Fibroblast of skin of scalp (primary cell): ENCODE measurements around the gene KCTD17.
A peak's percentile ranks its signal among the peaks of the same experiment; 100 is the strongest.

Source experiments
- DNase-seq: peaks from one replicate; pipeline ENCODE4 v3.0.0-alpha.2; 2013

The KCTD17 gene

DNA sequence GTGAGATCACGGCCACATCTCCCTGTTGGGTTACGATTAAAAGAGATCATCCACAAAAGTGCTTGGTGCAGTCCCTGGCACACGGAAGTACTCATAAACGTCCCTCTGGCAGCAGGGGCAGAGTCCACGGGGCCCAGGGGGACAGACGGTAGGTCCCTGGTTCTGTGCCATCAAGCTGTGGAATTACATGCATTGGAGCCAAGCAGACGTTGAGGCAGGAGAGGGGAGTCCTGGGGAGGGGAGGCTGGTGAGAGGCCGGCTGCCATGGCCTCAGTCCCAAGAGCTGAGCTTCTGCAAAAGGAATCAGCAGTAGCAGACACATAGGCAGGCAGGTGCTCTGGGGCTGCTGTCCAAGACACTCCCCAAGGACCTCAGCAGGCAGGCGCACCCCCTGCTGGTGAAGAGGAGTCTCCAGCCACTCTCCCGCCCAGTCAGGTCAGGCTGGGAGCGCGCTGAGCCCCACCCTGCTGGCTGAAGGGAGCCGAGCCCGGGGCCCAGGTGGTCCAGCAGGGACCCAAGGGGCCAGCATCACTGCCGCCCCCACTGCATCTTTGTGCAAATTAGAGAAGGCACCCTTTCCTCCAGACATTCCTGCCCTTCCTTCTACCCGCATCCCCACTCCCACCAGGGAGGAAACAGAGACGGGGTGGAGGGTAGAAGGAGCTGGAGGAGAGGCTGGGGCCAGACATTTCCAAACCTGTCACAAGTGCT, 7.6 kb upstream of the KCTD17 start:
- no peak for DNase-seq

DNA sequence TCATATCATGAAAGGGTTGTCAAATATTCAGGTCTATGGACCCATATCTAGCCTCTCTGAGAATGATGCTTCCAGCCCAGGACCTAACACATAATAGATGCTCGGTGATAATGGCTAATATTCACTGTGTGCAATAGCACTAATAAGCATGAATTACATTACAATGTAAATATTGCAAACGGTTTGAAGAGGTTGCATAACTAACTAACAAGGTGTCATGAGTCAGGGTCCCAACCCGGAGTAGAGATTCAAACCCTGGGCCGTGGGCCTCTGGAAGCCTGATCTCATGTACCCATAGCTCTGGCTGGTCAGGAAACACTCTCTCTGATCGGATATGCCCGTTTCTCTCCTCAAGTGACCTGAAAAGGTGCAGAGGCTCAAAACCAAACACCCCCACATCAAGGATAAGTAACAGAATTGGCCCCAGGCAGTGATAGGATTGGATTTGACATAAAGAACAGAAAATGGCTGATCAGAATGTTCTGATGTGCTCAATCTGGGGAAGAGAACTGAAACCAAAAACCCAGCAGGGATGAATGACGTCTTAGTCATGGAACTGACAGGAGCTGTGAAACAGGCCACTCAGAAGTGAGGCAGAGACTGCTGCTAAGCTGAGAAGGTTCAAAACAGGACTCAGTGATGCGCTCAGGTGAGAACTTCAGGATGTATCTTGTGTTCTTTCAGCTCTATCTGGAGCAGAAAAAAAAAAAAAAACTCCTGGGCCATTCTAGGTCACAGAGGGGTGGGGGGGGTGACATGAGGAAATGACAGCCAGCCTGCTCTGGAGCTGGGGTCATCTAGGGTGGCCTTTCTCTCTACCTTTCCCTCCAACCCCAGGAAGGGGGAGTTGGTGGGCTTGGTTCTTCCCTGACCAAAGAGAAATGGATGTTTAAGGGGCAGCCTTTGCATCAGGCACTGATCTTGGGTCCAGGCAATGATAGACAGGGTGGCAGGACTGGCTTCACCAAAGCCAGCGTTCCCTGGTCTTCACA, 6.6 kb upstream of the KCTD17 start:
- DNase-seq, result no peak

DNA sequence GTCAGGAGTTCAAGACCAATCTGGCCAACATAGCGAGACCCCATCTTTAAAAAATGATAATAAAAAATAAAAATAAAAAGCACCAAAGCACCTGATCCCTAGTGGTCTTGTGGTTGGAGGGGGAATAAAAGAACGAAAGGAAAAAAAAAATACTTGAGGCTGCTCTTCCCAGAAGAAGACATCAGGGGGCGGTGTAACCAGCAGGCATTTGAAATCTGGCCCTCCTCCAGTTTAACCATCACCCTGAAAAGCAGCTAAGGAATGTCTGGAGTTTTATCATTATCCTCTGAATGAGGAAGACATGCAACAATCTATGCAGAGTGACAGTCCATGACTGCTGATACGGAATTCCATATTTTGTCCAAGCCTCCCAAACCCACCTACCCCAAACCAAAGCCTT, 5.6 kb upstream of the KCTD17 start:
- peak; percentile 73 for DNase-seq

DNA sequence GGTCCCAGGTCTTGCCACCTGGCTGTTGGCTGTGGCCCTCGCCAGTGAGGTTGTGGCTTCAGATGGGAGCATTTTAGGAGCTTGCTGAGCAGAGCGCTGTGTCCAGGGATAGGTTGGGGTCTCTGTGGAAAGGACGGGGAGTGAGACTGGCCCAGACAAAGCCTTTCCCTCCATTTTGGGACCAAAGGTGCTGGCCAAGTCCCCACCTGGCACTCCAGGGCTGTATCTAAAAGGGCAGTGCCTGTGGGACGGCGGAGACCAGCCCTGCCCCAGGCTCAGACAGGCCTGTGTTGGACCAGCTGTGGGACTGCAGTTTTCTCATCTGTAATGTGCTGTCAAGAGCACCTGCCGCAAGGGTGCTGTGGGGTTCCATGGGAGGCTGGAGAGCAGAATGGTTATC, 5.0 kb upstream of the KCTD17 start:
- no peak for DNase-seq

DNA sequence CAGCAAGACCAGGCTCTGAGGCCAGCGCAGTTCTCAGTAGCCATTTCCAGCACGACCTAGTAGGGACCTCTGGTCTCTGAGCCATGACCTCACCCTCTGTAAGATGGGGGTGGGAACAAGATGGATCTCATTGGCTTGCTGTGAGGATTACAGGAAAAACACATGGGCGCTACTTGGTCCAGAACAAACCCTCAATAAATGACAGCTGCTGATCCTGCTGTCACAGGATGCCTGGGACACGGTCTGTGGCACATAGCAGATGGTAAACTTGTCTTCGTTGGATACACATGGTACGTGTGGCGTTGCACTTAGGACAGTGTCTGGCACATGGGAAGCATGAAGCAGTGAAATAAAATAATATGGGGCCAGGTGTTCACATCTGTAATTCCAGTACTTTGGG, 4.5 kb upstream of the KCTD17 start:
- DNase-seq, result no peak

DNA sequence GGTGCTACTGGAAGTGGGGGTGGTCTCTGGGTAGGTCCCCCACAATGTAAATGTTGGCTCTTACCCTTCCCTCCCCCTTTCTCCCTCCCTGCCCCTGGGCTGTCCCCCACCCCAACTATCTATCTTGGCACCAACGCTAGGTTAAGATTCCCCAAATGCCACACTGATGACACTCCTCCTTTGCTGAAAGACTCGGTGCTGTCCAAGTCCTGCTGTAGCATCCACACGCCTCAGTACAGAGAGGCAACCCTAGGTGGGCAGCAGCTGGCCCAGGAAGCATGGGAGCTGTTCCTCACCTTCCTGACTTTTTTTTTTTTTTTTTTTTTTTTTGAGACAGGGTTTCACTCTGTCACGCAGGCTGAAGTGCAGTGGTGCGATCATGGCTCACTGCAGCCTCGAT, 3.4 kb upstream of the KCTD17 start:
- peak; percentile 26 for DNase-seq

DNA sequence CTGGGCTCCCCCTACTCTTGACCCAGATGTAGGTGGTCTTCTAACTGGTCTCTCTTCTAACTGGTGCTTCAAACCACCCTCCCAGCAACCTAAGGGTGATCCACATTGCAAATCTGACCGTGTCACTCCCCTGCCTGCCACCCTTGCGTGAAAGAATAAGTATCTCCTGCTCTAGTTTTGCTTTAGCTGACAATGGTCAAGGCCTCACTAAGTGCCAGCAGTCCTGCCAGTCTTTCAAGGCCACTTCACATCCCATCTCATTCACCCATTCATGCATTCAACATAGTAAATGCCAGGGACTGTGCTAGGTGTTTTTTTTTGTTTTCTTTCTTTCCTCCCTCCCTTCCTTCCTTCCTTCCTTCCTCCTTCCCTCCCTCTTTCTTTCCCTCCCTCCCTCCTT, 2.3 kb upstream of the KCTD17 start:
- no peak for DNase-seq

DNA sequence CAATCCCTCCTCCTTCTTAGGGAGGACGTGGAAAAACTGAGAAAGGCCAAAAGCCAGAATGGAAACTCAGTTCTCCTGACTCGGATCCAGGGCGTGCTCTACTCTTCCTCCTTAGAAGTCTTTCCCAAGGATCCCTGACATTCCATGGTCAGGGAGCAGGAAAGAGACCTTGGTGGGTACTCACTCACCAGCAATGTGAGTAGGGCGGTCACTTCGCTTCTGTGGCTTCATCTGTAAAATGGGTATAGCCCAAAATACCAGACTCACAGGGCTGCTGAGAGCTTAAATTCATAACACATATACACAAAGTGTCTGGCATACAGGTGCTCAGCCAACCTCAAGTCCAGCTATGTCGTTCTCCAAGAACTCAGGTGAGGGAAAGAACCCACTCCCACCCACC, 629 bp upstream of the KCTD17 start:
- no peak for DNase-seq

DNA sequence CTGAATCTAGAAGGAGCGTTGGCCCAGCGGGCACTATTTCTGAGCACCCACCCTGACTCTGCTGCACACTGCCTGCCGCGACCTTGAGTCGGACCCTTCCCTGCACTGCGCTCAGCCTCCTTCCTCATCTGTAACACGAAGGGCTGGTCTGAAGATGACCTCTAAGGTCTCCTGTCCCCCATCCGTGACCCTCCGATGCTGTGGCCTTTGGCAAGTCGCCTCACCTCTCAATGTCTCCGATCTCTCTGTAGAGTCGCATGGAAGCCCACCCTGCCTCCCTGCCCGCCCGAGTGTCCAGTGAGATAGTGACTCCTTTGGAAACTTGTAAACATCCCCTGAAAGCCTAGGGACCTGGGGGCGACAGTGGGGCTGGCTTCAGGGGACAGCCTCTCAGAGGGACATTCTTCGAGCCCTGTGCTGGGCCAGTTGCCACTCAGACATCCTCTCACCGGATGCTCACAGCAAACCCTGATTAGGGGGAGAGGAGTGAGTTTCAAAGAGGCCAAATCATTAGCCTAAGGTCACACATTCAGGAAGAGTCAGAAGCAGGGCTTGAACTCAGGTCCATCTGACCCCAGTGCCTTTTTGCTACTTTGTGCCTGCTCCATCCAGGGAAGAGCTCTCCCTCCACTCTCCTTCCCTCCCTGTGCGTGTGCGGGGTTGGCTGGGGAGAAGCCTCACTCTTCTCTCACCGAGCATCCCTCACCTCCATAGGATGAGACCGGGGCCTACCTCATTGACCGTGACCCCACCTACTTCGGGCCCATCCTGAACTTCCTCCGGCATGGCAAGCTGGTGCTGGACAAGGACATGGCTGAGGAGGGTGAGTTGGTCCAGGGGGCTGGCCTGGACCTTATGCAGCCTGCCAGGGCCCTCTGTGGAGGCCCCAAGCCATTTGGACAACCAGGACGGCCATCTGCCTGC, 1.1 kb downstream of the KCTD17 start:
- DNase-seq, result no peak

DNA sequence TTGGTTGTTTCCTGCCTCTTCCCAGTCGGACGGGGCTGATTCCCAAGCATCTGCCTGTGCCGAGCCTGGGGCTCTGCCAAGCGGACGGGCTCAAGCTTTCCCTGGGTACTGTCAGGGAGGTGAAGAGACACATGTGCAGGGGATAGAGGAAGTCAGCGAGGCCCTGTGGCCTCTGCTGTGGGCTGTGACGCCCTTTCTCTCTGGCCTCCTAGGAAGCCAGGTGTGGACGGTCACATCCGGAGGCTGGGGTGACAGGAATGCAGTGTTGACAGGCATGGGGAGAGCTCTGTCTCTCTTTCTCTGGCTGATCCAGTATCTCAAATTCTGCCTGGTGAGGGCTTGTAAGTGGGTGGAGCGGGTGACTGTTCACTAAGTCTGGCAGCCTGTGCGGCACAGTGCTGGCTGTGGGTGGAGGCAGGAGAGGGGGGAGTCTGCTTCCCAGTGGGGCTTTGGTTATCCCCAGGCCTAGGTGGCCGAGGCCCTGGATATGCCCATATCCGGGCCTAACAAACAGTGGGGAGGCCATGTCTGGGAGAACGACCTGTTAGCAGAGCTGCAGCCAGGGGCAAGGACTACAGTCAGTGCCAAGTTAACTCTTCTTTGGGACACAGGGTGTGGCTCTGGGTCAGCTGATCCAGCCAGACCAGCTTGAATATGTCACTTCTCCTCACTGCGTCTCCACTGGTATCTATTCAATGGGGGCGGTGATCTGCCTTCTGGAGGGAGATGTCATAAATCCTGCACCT, 1.9 kb downstream of the KCTD17 start:
- DNase-seq, result no peak

DNA sequence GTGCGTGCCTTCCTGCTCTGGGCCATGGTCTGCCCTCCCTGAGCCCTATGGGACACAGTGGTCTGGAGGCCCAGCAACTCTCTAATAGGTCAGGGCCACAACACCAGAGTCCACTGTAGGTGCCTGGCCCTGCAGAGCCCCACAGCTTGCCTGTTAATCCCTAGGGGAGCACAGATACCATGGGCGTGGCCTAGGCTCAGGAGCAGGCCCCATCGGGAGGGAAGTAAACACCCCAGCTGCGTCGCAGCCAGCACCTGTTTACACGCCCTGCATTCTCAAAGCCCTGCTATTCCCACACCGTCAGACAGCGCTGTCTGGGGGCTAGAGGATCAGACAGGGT, 2.5 kb downstream of the KCTD17 start:
- DNase-seq, result no peak

DNA sequence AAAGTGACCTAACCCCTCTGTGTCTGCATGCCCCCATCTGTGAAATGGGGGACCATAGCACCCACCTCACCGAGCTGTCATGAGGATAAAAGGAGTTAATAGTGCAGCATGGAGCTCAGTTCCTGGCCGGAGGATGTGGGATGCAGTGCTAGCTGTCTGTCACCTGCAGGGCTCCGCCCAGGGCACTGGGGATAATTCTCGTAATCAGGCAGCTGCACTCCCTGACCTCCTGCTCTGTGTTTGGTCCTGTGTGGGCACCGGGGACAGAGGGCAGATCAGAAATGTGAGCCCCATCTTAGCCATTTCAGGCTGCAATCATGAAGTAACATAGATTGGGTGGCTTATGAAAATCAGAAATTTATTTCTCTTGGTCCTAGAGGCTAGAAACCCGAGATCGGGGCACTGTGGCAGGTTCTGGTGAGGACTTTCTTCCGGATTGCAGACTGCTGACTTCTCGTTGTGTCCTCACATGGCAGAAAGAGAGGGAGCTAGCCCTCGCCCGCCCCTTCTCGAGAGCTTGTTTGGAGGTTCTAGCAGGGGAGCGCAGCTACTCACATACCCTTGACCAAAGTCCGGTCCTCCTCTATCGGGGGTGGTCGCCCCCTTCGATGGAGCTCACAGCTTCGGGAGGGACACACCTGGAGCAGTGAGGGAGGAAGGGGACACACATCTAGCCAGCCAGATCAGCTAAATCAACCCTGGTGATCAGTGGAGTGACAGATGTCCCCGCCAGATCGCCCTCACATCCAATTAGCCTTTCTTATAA, 3.2 kb downstream of the KCTD17 start:
- no peak for DNase-seq

DNA sequence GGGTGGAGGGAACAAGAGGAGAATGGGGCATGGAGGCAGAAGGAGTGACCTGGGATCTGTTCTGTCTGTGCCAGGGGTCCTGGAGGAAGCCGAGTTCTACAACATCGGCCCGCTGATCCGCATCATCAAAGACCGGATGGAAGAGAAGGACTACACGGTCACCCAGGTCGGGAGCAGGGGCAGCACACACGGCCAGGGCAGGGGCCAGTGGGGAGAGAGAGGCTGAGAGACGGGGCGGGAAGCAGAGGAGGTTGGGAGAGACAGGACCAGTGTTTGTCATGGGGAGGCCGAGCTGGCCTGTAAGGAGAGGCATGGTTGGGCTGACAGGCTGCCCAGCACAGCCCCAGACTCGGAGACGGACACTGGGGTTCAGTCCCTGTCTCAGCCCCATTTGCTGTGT, 4.7 kb downstream of the KCTD17 start:
- no peak for DNase-seq

DNA sequence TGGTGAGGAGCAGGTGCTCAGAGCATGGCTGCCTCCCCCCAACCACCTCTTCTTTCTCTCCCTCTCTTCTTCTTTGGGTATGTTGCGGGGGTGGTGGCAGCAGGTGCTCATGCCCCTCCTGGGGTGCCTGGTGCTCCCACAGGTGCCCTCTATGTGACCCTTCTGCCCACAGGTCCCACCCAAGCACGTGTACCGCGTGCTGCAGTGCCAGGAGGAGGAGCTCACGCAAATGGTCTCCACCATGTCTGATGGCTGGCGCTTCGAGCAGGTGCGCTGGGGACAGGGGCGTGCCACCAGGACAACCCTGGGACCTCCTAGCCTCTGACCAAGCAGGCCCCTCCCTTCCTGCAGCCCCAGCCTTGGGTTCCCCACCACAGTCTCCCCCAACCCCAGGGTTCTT, 5.7 kb downstream of the KCTD17 start:
- DNase-seq, result no peak

DNA sequence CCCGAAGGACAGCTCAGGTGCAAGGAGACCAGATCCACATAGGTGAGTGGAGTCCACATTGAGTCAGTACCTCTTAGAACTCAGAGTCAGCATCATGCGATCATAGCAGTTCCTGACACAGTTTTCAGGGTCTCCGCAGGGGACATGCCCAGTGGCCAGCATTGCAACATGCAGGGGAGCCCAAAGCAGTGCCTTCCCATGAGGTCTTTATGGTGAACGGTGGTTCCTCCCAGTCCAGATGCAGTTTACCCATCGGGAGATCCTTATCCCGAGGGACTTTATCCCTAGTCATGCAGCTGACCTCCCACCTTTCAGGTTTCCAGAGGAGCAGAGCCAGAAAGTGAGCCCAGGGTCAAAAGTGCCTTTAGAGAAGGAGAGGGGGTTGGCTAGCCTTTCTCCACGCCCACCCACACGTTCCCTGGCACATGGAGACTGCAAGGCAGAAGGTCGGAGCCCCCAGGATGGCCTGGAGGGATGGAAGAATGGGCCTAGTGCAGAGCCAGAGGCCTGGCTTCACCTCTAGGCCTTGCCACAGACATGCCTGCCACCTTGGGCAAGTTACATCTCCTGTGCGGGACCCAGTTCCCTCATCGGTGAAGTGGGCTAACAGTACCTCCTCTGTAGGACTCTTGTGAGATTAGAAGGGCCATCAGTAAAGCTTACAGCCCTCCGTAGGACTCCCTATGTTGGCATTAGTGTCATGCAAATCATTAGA, 6.4 kb downstream of the KCTD17 start:
- DNase-seq, result no peak

DNA sequence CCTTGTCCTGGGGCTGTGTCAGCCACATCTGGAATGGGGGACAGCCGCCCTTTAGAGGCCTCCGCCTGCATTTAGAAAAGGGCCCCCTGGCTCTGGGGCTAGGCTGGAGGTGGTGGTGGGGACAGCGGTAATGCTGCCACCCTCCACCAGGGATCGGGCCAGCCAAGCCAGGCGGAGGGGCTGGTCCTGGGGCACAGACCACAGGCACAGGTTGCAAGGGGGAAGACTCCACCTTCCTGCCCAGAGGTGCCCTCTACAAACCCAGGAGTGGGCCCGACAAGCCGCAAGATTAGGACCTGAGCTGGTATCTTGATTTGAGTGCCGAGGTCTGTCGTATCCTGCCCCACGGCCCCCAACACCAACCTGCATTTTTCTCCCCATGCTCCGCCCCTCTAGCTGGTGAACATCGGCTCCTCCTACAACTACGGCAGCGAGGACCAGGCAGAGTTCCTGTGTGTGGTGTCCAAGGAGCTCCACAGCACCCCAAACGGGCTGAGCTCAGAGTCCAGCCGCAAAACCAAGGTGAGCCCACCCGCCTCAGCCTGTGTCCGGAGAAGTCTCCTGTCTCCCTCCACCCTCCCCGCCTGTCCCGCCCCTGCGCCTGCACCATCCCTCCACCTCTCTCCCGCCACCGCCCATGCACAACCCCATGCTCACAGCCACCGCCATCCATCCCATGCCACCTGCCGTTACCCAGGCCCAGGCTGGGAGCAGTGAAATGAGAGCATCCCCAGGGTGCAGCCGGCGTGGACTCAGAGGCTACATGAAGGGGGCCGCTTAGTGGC, 7.6 kb downstream of the KCTD17 start:
- DNase-seq, result no peak

DNA sequence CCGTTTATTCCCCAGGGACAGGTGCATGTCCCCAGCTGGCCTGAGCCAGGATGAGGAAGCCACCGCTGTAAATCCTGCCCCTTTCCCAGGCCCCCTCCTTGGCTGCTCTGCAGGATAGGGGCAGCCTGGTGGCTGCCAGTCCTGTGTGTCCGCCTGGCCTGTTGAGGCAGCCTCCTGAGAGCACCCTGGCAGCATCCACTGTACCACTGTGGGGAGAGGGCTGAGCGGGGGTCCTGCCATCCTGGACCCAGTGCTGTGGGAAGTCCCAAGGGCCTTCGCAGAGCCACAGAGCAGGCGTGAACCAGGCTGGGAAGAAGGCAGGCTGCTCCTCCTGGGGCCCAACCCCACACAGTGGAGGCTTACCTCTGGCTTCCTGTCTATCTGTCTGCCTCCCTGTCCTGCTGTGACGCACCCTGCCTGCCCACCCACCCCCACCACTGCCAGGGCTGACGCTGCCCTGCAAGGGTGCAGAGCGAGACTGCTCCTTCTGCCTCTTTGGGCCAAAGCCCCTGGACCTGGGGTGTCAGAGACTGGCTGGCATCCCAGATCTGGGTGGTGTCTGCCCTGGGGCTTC, 8.4 kb downstream of the KCTD17 start:
- no peak for DNase-seq

DNA sequence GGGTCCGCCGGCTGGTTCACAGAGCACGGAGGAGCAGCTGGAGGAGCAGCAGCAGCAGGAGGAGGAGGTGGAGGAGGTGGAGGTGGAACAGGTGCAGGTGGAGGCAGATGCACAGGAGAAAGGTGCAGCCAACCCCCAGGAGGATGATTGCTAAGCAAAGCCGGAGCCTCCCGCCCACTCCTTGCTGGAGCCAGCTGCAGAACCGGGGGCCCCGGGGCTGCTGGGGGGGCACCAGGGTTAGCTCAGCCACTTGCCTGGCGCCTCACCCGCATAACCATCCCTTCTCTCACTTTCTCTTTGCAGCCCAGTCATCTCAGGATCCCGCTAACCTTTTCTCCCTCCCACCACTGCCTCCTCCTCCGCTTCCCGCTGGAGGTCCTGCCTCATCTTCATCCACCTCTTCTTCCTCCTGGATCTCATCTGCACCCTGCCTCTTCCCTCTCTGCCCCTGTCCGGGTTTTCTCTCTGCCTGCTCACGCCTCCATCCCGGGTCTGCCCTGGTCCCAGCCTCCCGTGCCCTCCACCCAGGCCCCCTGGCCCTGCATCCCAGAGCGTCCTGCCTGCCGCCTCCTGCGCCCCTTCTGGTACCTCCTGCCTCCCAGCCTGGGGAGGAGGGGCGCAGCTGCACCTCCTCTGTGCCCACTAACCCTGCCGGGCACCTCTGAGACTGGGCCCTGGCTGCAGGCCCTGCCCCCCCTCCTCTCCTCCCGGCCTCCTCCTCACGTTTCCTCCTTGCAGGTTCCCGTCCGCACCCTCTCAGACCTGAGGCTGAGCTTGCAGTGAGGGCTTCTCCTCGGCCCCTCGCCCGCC, 9.5 kb downstream of the KCTD17 start:
- DNase-seq, result no peak
